ENCODE data around the gene PLPP3. TPM values are rescaled to one million over a fixed set of nuclear protein-coding genes. Genes with fewer than 3 reads are reported as not detected.
A peak's percentile ranks its signal among the peaks of the same experiment; 100 is the strongest.
"Not testable (repeated sequence)": the region's sequence is repeated elsewhere in the genome, so short reads cannot be mapped to it uniquely, and the experiment has no call there.

PLPP3 gene
- 100 to 1,000 TPM; 112 to 147 (median 133) TPM for polyA plus RNA-seq (ENCODE audit: insufficient read length in 10 of 10)
- long read RNA-seq, donor 1, transcript PLPP3-201 (6 exons, 3,292 nt): major isoform, 23 of 35 reads
- long read RNA-seq, donor 1, partial matches to known transcripts: 10 of 35 reads
- long read RNA-seq, donor 1, other reads (novel, unspliced or antisense): 0 of 35 reads
- long read RNA-seq, donor 2, transcript PLPP3-201 (6 exons, 3,292 nt): major isoform, 13 of 31 reads
- long read RNA-seq, donor 2, transcript PLPP3-202 (2 exons, 2,039 nt): minor isoform, 11 of 31 reads
- long read RNA-seq, donor 2, partial matches to known transcripts: 7 of 31 reads
- long read RNA-seq, donor 2, other reads (novel, unspliced or antisense): 0 of 31 reads
- long read RNA-seq, donor 3: 0 reads
- long read RNA-seq, donor 4, transcript PLPP3-201 (6 exons, 3,292 nt): major isoform, 23 of 37 reads
- long read RNA-seq, donor 4, partial matches to known transcripts: 10 of 37 reads
- long read RNA-seq, donor 4, other reads (novel, unspliced or antisense): 0 of 37 reads
- long read RNA-seq, donor 5, transcript PLPP3-202 (2 exons, 2,039 nt): minor isoform, 19 of 48 reads
- long read RNA-seq, donor 5, transcript PLPP3-201 (6 exons, 3,292 nt): major isoform, 29 of 48 reads
- long read RNA-seq, donor 5, partial matches to known transcripts: 0 of 48 reads
- long read RNA-seq, donor 5, other reads (novel, unspliced or antisense): 0 of 48 reads
- long read RNA-seq, donor 6, transcript PLPP3-202 (2 exons, 2,039 nt): minor isoform, 5 of 69 reads
- long read RNA-seq, donor 6, transcript PLPP3-201 (6 exons, 3,292 nt): major isoform, 50 of 69 reads
- long read RNA-seq, donor 6, partial matches to known transcripts: 14 of 69 reads
- long read RNA-seq, donor 6, other reads (novel, unspliced or antisense): 0 of 69 reads
- long read RNA-seq, donor 7, transcript PLPP3-201 (6 exons, 3,292 nt): major isoform, 22 of 32 reads
- long read RNA-seq, donor 7, transcript PLPP3-202 (2 exons, 2,039 nt): minor isoform, 5 of 32 reads
- long read RNA-seq, donor 7, partial matches to known transcripts: 0 of 32 reads
- long read RNA-seq, donor 7, other reads (novel, unspliced or antisense): 5 of 32 reads
- long read RNA-seq, donor 8, transcript PLPP3-202 (2 exons, 2,039 nt): minor isoform, 10 of 33 reads
- long read RNA-seq, donor 8, transcript PLPP3-201 (6 exons, 3,292 nt): major isoform, 23 of 33 reads
- long read RNA-seq, donor 8, partial matches to known transcripts: 0 of 33 reads
- long read RNA-seq, donor 8, other reads (novel, unspliced or antisense): 0 of 33 reads
- long read RNA-seq, donor 9, partial matches to known transcripts: 0 of 6 reads
- long read RNA-seq, donor 9, other reads (novel, unspliced or antisense): 0 of 6 reads

GRCh38 chr1:56578963-56579875 lies at the start of gene PLPP3:
Gene PLPP3, minus strand, starts transcription at chr1:56579563. Its CDS starts 547 bp downstream, at chr1:56579016.
- DNase-seq: peak; percentile 95 to 98 (median 97)

GRCh38 chr1:56627636-56628039 lies 48.3 kb upstream of the PLPP3 start:
- no peak for DNase-seq

GRCh38 chr1:56627019-56627635 lies 47.8 kb upstream of the PLPP3 start:
- no peak for DNase-seq

- peak in 1 of 3 donors; percentile 15 for DNase-seq
Observed at GRCh38 chr1:56626546-56626945, 47.2 kb upstream of the PLPP3 start.

GRCh38 chr1:56625819-56626440 lies 46.6 kb upstream of the PLPP3 start:
- peak in 1 of 3 donors; percentile 22 for DNase-seq

- no peak for DNase-seq
Observed at GRCh38 chr1:56617141-56617540, 37.8 kb upstream of the PLPP3 start.

- not testable (repeated sequence) for DNase-seq
Observed at GRCh38 chr1:56610770-56611169, 31.4 kb upstream of the PLPP3 start.

- not testable (repeated sequence) for DNase-seq
Observed at GRCh38 chr1:56610097-56610496, 30.7 kb upstream of the PLPP3 start.

- DNase-seq: not testable (repeated sequence)
Observed at GRCh38 chr1:56595397-56596191, 16.2 kb upstream of the PLPP3 start.

GRCh38 chr1:56591909-56592308 lies 12.5 kb upstream of the PLPP3 start:
- DNase-seq: no peak

- DNase-seq: no peak
Observed at GRCh38 chr1:56590520-56591011, 11.2 kb upstream of the PLPP3 start.

GRCh38 chr1:56589369-56589768 lies 10.0 kb upstream of the PLPP3 start:
- no peak for DNase-seq

- DNase-seq: no peak
Observed at GRCh38 chr1:56586502-56586901, 7.1 kb upstream of the PLPP3 start.

GRCh38 chr1:56585985-56586384 lies 6.6 kb upstream of the PLPP3 start:
- no peak for DNase-seq

GRCh38 chr1:56584910-56585528 lies 5.7 kb upstream of the PLPP3 start:
- peak; percentile 65 to 83 (median 71) for DNase-seq

- no peak for DNase-seq
Observed at GRCh38 chr1:56583957-56584468, 4.7 kb upstream of the PLPP3 start.

- no peak for DNase-seq
Observed at GRCh38 chr1:56580771-56581170, 1.4 kb upstream of the PLPP3 start.
